Activated CD4-positive, alpha-beta T cell treated with anti-CD3 and anti-CD28 coated beads for 1 hour (primary cell): ENCODE data around the gene TGM6.

Source experiments
- DNase-seq: peaks from one replicate; pipeline ENCODE4 v3.0.0-alpha.2; 2020

Gene TGM6

DNA sequence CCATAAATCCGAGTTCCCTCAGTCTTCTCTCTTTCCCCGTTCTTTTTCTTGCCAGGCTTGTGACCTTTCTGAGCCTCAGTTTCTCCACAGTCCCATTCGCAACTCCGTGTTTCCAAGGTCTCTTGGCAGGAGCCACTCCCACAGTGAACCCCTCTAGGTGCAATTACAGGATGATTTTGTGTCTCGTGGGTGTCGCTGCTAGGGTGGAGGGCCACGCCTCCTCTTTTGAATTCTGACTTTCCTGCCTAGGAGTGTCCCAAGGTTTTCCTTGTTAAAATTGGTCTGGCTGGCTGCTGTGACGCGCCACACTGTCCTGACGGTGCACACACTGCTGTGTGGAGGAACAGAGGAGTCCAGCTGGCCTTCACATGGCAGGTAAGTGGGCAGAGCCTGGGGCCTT is at the start of gene TGM6:
TSS of gene TGM6 (plus strand) at position 301 of the 400 bp plus-strand sequence. CDS start at position 369, 68 bp downstream.
- DNase-seq, result no peak

DNA sequence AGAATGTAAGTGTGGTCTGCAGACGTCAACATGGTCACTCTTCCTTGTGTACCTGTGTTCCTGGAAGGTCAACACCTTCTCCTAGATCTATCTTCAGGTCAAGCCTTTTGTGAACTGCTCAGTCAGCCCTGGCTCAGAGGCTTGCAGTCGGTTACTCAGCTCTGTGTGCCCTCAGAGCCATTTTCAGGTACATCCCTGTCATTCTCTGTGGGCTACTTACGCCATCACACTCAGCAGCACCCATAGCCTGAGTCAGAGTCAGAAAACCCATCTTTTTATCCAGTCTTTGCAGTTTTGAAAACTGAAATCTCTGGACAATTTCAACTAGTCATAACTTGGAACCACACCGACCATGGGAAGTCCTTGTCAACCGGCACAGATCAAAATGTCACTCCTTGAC is 49.6 kb upstream of the TGM6 start:
- no peak for DNase-seq

DNA sequence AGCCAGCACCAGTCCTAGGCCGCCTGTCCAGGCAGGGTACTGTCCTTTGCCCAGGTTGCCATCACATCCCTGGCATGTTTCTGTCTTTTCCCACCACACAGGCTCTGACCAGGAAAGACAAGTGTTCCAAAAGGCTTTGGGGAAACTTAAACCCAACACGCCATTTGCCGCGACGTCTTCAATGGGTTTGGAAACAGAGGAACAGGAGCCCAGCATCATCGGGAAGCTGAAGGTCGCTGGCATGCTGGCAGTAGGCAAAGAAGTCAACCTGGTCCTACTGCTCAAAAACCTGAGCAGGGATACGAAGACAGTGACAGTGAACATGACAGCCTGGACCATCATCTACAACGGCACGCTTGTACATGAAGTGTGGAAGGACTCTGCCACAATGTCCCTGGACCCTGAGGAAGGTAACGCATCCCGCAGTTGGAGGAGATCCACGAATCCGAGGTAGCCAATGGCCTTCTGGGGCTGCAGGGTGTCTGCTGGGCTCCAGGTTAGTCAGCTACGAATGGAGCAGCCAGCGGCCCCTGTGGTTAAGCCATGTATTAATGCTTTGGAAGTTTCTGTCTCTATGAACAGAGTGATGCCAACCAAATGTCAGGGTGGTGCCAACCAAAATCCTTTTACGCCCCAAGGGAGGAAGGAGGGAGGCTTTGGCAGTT is 48.7 kb upstream of the TGM6 start:
- DNase-seq, result no peak

DNA sequence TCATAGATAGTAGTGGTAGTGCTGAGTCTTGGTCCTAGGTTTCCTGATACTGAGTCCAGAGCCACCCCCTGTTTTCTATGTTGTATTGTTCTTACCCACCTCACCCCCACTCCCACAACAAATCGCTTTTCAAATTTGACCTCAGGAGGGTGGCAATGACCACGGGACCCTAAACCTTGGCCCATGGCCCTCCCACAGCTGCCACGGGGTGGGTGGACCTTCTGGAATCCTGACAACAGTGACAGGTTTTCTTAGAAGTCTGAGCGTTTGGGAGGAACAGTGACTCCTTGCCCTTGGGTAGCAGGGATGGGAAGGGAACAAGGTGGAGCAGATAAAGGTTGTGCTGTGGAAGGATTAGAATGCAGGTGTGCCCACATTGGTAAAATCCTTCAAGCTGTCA is 48.0 kb upstream of the TGM6 start:
- no peak for DNase-seq

- DNase-seq, result no peak
These were observed 46.9 kb upstream of the TGM6 start for GRCh38 chr20:2333821-2334220.

GRCh38 chr20:2335096-2335870 is 45.4 kb upstream of the TGM6 start:
- DNase-seq, result no peak

- DNase-seq, result no peak
These were observed 44.2 kb upstream of the TGM6 start for GRCh38 chr20:2336471-2336870.

GRCh38 chr20:2337142-2337541 is 43.6 kb upstream of the TGM6 start:
- no peak for DNase-seq

DNA sequence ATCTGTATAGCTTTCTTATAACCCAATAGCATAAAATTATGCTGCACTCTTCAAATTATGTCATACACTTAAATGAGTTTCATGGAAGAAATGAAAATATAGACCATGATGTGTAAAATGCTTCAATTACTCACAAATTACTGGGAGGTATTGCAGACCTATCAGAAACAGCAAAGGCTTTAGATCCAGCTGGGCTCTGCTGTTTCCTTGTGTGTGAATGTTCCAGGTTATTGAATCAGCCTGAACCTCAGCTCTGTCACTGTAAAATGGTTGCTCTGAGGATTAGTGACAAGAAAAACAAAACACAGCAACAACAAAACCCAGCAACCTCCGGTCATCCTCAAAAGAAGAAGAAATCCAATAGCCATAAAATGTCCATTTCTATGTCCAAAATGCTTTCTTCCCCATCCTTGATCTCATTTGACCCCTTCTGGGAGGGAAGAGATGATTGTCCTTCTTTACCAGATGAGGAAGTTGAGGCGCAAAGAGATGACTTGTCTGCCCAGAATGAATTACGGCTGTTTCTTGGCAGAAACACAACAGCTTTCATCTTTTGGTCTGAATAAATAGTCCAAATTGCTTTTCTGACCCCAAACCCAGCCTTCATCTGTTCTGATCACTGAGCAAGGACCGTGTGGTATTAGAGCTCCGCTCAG is 42.2 kb upstream of the TGM6 start:
- DNase-seq, result no peak

DNA sequence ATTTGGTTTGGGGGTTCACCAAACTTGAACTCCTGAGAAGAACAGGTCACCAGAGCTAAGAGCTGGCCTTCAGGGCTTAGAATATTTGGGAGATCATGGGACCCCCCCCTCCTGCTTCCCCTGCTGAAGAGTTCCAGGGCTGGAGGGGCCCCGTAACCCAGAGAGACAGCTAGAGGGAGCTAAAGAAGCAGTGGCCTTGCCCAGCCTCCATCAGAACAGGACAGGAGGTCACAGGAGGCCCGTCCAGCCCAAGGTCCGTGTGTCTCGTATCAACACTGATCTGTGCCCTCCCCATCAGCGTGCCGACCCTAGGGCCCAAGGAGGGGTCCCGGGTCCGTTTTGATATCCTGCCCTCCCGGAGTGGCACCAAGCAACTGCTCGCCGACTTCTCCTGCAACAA is 40.6 kb upstream of the TGM6 start:
- DNase-seq, result no peak

DNA sequence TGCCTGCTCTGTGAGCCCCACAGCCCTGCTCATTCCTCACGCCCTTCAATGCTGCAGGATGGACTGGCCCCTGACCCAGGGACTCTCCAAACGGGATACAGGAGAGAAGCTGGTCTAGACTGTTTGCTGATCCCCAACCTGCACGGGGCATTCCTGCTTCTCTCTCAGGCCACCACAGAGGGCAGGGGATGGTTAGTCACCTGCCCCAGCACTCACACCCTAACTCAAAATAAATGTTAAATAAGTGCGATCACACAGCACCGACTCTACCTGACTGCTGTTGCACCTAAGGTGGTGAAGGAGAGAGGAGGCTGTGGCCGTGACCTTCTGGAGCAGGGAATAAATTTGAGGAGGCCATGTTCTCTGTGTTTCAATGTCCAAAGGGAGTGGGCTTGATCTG is 39.9 kb upstream of the TGM6 start:
- no peak for DNase-seq

DNA sequence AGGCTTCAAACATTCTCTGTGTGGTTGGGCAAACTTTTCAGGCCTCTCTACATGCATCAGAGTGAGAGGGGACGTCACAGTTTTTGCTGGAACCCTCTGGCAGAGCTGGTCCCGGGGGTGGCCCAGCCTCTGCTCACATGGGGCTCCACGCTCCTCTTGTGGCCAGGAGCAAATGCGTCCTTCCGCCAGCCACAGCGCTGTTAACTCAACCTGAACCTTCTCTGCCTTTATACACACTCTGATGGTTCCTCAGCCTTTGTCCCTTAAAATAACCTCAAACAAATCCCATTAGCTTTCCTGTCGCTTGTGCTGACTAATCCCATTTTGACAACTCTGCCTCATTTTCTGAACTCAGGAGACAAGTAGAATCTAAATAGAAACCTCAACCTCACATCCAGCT is 39.4 kb upstream of the TGM6 start:
- no peak for DNase-seq

GRCh38 chr20:2342243-2342642 is 38.5 kb upstream of the TGM6 start:
- DNase-seq, result no peak

DNA sequence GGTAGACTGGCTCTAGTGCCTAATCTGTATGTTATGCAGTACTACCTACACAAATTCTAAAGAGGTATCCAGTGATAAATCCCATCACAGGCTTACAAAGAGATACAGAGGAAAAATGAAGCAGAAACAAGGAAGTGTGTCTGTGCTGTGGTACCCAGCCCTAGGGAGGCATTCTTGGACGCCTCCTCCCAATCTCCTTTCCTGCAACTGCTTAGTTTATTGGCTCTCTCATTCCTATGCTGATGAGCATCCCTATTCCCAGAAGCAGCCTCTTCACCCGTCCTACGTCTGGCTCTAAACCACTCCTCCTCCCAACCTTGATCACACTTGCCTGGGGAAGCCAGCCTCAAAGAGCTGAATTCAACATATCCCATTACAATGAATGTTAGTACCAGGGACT is 34.5 kb upstream of the TGM6 start:
- no peak for DNase-seq

- no peak for DNase-seq
These were observed 32.4 kb upstream of the TGM6 start for GRCh38 chr20:2348336-2348735.

DNA sequence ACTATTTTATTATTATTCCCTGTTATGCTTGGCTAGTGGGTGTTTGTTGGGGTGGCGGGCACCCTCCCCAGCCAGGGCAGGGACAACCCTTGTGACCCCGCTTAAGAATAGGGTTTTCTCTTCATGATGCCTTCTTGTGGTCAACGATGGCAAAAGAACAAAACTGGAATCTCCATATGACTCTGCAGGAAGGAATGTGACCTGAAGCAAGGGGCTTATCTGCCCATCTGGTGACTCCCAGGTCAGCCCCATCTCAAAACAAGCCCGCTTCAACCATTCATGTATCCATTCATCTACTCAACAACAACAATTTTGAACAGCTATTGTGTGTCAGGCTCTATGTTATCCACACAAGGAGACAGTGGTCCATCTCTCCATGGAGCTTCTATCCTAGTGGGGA is 30.9 kb upstream of the TGM6 start:
- DNase-seq, result no peak

DNA sequence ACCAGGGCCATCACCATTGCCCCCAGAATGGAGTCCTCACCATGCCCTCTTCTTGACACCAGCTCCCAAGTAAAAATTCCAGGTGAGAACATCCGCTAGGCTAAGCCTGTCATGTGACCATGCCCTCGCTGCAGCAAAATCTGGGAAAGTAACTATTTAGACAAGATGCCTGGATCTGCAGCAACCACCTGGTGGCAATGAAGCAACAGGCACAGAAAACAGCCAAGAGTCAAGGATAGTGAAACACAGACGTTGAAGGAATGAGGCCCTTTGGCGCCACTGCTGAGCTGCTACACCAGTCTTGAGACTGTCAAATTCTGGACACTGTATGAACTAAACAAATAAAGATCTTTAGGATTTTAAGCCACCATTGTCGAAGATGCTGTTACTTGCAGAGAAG is 30.1 kb upstream of the TGM6 start:
- DNase-seq, result no peak

DNA sequence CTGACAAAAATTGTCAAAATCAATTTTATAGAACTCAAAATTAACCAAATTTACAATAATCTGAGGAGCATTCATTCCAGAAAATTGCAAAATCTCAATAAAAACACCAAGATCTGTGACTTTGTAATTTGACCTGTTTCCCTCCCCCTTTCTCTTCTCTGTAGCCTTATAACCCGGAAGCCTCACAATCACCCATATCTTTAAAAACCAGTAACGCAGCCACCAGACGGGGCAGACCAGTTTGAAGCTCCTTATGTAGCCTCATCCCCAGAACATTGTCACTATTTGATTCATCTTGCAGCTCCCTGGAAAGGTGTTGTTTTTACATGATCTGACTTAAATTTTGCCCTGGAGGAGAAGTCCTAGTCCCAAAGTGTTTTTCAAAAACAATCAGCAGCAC is 27.5 kb upstream of the TGM6 start:
- no peak for DNase-seq

DNA sequence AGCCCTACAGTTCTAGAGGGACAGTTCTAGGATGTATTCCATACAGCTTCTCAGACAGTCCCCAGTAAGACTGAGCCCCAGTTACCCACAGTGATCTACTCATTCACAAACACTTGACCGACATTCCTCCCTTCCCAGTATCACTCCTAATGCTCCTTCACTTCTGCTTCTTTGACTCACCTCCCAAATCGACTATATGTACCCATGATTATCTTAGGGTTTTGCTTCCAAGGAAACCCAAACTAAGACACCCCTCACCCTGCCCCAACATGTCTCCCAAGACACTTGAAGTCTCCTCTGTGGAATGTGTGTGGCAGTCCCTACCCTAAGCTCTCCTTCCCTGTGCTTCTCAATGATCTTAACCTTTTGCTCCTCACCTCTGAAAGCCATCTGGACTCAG is 23.6 kb upstream of the TGM6 start:
- DNase-seq, result no peak

DNA sequence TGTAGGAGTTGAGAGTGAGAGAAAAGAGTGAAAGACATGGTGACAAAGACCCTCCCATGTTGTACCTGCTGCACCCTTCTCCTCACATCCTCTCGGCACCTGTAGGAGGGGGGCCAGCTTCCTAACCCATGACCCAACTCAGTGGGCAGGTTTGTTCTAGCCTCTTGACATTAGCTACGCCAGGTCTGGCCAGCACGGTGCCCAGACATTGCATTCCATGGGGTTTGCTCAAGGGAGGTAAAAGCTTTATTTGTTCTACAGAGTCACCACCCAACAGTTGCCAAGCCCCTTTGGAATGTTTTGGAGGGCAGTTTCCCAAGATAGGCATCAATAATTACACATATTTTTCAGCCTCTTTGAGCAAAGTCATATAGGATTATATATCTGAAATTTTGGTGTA is 22.7 kb upstream of the TGM6 start:
- DNase-seq, result no peak

DNA sequence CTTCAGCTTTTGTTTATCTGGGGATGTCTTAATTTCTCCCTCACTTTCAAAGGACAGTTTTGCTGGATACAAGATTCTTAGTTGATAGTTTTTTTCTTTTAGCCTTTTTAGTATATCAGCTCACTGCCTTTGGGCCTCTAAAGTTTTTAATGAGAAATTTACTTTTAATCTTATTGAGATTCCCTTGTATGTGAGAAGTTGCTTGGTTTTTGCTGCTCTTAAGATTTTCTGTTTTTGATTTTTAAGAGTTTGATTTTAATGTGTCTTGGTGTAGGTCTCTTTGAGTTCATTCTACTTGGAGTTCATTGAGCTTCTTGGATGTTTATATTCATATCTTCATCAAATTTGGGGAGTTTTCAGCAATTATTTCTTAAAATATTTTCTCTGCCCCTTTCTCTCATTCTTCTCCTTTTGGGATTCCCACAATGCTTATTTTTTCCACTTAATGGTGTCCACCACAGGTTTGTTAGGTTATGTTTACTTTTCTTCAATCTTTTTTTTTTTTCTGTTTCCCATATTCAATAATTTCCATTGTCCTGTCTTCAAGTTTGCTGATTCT is 19.6 kb upstream of the TGM6 start:
- no peak for DNase-seq

DNA sequence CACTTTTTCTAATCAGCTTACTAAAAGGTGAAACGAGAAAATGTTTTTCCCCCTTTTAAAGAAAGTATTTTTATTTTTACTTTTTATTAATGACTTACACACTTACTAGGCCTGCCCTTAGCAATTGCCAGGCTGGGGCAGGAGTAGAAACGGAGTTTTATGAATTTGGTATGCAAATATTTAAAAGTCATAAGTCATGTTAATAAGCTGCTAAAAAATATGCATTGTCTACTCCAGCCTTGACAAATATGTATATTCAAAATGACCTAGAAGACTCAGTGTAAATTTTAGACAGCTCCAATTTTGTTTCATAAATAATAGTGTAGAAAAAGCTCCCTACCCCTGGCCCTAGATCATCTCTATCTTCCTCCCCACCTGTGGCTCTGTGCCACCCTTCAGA is 17.5 kb upstream of the TGM6 start:
- no peak for DNase-seq

DNA sequence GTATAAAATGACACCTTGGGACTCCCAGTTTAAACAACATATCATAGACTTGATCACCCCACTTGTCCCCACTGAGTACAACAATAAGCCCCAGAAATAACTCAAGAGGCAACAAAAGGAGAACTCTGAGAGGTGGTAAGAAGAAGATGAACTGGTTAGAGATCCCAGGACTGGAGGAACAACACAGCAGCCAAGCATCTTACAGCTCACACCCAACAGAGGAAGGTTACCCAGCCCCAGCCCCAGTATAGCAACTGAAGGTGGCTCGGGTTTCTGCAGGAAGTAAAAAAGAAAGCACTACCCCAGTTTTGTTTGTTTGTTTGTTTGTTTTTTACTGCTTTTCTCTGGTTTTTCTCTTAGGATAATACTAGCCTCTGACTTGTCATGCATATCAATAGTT is 17.1 kb upstream of the TGM6 start:
- DNase-seq, result no peak

DNA sequence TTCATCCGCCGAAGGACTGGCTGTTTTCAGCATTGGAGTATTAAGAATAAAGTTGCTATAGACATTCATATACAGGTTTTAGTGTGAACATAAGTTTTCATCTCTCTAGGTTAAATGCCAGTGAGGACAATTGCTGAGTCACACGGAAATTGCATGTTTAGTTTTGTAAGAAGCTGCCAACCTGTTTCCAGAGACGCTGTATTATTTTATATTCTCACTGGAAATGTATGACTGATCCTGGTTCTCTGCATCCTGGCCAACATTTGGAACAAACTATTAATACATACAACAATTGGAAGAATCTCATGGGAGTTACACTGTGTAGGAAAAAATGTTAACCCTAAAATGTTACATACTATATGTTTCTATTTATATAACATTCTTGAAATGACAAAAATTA is 16.7 kb upstream of the TGM6 start:
- no peak for DNase-seq
